Measurements from ENCODE around the gene KCTD3.

KCTD3 gene

GRCh38 chr1:215543191-215543606, 23.9 kb upstream of the KCTD3 start:
- no peak overlapping the region for H3K9ac ChIP-seq (ENCODE audit: low read depth, low read length)
- H3K36me3 ChIP-seq (ENCODE audit: insufficient read depth, low read length): no peaks in the 10 kb centered on the region
- no peaks in the 10 kb centered on the region for H3K4me1 ChIP-seq (ENCODE audit: insufficient read depth, low read length)
- no peaks in the 10 kb centered on the region for H3K9me3 ChIP-seq (ENCODE audit: control insufficient read depth, insufficient read depth, low read length)

DNA sequence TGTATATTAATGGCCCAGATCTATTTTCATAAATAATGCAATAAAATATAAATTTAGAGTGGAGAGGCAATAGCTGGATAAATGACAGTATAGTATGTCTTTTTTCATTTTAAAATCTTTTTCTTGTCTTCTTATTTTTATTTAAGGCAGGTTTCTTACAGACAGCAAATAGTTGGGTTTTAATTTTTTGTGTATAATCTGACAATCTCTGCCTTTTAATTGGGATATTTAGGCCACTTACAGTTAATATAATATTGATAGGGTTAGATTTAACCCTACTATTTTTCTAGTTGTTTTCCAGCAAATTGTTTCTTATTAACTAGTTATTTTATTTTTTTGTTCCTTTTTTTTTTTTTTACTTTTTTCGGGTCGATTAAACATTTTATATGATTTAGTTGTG, 23.3 kb upstream of the KCTD3 start:
- H3K36me3 ChIP-seq (ENCODE audit: insufficient read depth, low read length): no peaks in the 10 kb centered on the region
- no peaks in the 10 kb centered on the region for H3K9me3 ChIP-seq (ENCODE audit: control insufficient read depth, insufficient read depth, low read length)
- H3K4me1 ChIP-seq (ENCODE audit: insufficient read depth, low read length): no peaks in the 10 kb centered on the region
- H3K9ac ChIP-seq (ENCODE audit: low read depth, low read length): no peak overlapping the region

GRCh38 chr1:215544566-215544965, 22.5 kb upstream of the KCTD3 start:
- H3K36me3 ChIP-seq (ENCODE audit: insufficient read depth, low read length): no peaks in the 10 kb centered on the region
- no peak overlapping the region for H3K9ac ChIP-seq (ENCODE audit: low read depth, low read length)
- H3K4me1 ChIP-seq (ENCODE audit: insufficient read depth, low read length): no peaks in the 10 kb centered on the region
- no peaks in the 10 kb centered on the region for H3K9me3 ChIP-seq (ENCODE audit: control insufficient read depth, insufficient read depth, low read length)

- no peaks in the 10 kb centered on the region for H3K9me3 ChIP-seq (ENCODE audit: control insufficient read depth, insufficient read depth, low read length)
- H3K36me3 ChIP-seq (ENCODE audit: insufficient read depth, low read length): no peaks in the 10 kb centered on the region
- no peak overlapping the region for H3K9ac ChIP-seq (ENCODE audit: low read depth, low read length)
- no peaks in the 10 kb centered on the region for H3K4me1 ChIP-seq (ENCODE audit: insufficient read depth, low read length)
These were observed 22.0 kb upstream of the KCTD3 start for GRCh38 chr1:215545096-215545495.

- H3K4me1 ChIP-seq (ENCODE audit: insufficient read depth, low read length): no peaks in the 10 kb centered on the region
- no peak overlapping the region for H3K9ac ChIP-seq (ENCODE audit: low read depth, low read length)
- no peaks in the 10 kb centered on the region for H3K36me3 ChIP-seq (ENCODE audit: insufficient read depth, low read length)
- H3K9me3 ChIP-seq (ENCODE audit: control insufficient read depth, insufficient read depth, low read length): no peaks in the 10 kb centered on the region
These were observed 20.1 kb upstream of the KCTD3 start for GRCh38 chr1:215547011-215547410.

DNA sequence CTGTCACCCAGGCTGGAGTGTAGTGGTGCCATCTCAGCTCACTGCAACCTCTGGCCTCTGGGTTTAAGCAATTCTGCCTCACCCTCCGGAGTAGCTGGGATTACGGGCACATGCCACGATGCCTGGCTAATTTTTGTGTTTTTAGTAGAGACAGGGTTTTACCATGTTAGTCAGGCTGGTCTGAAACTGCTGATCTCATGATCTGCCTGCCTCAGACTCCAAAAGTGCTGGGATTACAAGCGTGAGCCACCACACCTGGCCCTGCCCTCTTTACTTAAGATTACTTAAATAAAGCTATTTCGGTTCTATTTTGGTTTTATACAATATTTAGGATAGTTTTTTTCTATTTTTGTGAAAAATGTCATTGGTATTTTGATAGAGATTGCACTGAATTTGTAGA, 15.3 kb upstream of the KCTD3 start:
- H3K9ac ChIP-seq (ENCODE audit: low read depth, low read length): no peak overlapping the region
- H3K4me1 ChIP-seq (ENCODE audit: insufficient read depth, low read length): no peaks in the 10 kb centered on the region
- H3K36me3 ChIP-seq (ENCODE audit: insufficient read depth, low read length): no peaks in the 10 kb centered on the region
- no peaks in the 10 kb centered on the region for H3K9me3 ChIP-seq (ENCODE audit: control insufficient read depth, insufficient read depth, low read length)

DNA sequence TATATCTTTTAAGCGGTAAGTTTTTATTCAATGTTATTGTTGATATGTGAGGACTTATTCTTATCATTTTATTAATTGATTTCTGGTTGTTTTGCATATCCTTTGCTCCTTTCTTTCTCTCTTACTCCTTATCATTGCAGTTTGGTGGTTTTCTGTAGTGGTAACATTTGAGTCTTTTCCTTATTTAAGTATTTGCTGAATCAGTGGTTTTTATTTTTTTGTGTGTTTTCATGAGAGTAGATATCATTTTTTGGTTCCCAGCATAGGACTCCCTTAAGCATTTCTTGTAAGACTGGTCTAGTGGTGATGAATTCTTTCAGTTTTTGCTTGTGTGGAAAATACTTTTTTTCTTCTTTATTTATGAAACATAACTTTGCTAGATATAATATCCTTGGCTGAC, 12.2 kb upstream of the KCTD3 start:
- Histone ChIP-seq H3K9me3 (ENCODE audit: control insufficient read depth, insufficient read depth, low read length) (no peaks in the 10 kb centered on the region), H3K9ac (ENCODE audit: low read depth, low read length) (no peak overlapping the region), H3K36me3 (ENCODE audit: insufficient read depth, low read length) (no peaks in the 10 kb centered on the region), H3K4me1 (ENCODE audit: insufficient read depth, low read length) (no peaks in the 10 kb centered on the region)

DNA sequence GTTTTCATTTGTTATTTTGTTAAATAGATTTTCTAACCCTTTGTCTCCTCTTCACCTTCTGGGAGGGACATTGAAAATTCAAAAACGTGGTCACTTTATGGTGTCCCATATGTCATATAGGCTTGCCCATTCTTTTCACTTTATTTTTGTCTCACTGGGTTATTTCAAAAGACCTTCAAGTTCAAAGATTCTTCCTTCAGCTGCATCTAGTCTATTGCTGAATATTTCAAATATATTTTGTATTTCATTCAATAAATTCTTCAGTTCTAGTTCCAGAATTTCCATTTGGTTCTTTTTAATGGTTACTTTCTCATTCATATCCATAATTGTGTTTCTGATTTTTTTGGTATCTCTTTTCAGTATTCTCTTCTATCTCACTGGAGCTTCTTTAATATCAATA, 11.6 kb upstream of the KCTD3 start:
- Histone ChIP-seq H3K4me1 (ENCODE audit: insufficient read depth, low read length) (no peaks in the 10 kb centered on the region), H3K36me3 (ENCODE audit: insufficient read depth, low read length) (no peaks in the 10 kb centered on the region), H3K9me3 (ENCODE audit: control insufficient read depth, insufficient read depth, low read length) (no peaks in the 10 kb centered on the region), H3K9ac (ENCODE audit: low read depth, low read length) (no peak overlapping the region)

GRCh38 chr1:215556996-215557395, 10.1 kb upstream of the KCTD3 start:
- no peaks in the 10 kb centered on the region for H3K36me3 ChIP-seq (ENCODE audit: insufficient read depth, low read length)
- H3K4me1 ChIP-seq (ENCODE audit: insufficient read depth, low read length): no peaks in the 10 kb centered on the region
- no peaks in the 10 kb centered on the region for H3K9me3 ChIP-seq (ENCODE audit: control insufficient read depth, insufficient read depth, low read length)
- no peak overlapping the region for H3K9ac ChIP-seq (ENCODE audit: low read depth, low read length)

GRCh38 chr1:215557504-215557903, 9.6 kb upstream of the KCTD3 start:
- Histone ChIP-seq H3K9me3 (ENCODE audit: control insufficient read depth, insufficient read depth, low read length) (no peaks in the 10 kb centered on the region), H3K9ac (ENCODE audit: low read depth, low read length) (no peak overlapping the region), H3K4me1 (ENCODE audit: insufficient read depth, low read length) (no peaks in the 10 kb centered on the region), H3K36me3 (ENCODE audit: insufficient read depth, low read length) (no peaks in the 10 kb centered on the region)

- Histone ChIP-seq H3K36me3 (ENCODE audit: insufficient read depth, low read length) (no peaks in the 10 kb centered on the region), H3K9me3 (ENCODE audit: control insufficient read depth, insufficient read depth, low read length) (no peaks in the 10 kb centered on the region), H3K9ac (ENCODE audit: low read depth, low read length) (no peak overlapping the region)
These were observed 9.0 kb upstream of the KCTD3 start for GRCh38 chr1:215557992-215558626.

DNA sequence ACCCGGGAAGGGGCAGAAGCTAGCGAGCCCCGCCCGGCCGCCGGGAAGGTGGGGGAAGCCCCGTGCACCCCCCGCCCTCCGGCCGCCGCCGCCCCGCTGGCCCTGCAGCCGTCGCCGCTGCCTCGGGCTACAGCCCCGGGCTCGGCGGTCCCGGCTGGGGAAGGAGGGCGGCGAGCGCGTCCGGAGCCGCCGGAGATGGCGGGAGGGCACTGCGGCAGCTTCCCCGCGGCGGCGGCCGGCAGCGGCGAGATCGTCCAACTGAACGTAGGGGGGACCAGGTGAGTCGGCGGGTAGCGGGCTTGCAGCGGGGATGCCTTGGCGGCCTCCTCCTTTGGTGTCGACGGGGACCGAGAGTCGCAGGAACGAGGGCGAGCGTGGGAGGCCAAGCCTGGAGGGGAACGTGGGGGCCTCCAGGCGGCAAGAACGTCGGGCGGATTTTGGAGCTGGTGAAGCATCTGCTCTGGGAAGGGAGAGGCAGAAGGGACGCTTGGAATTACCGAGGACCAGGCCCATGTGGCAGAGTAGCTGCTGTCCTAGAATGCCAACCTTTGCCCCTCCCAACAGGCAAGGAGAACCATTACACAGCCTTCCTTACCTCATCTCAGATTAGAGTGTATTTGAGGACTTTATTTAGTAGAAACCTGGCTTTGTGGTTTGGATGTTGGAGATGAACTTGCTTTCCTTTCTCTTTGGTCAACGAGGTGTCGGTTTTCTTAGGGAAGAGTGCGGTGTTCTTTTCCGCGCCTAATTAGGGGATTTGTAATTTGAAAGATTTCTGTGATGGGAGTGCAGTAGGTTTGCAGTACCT, 591 bp downstream of the KCTD3 start:
- Histone ChIP-seq H3K9ac (ENCODE audit: low read depth, low read length) (peak overlapping the region; percentile 64), H3K36me3 (ENCODE audit: insufficient read depth, low read length) (no peaks in the 10 kb centered on the region), H3K9me3 (ENCODE audit: control insufficient read depth, insufficient read depth, low read length) (no peaks in the 10 kb centered on the region), H3K4me1 (ENCODE audit: insufficient read depth, low read length) (peaks cover 8% of the 10 kb centered on the region; the same call in 1 of the 2 replicates)

More at GRCh38 chr1:215557992-215558626, 9.0 kb upstream of the KCTD3 start:
- no peaks in the 10 kb centered on the region for H3K4me1 ChIP-seq (ENCODE audit: insufficient read depth, low read length)

DNA sequence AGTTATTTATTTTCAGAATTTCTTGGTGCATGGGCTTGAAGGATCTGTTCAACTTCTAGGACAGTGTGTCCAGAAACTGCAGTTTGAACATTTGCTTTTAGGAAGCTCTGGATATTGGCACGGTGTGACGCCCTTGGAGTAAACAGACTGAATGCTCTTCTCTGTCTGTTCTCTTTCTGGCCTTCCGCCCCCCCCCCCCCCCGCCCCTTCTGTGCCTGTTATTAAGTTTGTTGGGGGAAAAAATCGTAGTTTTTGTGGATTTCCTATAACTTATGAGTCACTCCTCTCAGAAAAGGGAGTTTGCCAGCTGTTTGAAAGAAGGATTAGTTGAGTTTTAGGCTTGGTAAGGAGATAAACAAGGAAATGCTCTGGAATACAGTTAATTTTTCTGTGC, 1.2 kb downstream of the KCTD3 start:
- no peaks in the 10 kb centered on the region for H3K36me3 ChIP-seq (ENCODE audit: insufficient read depth, low read length)
- no peaks in the 10 kb centered on the region for H3K9me3 ChIP-seq (ENCODE audit: control insufficient read depth, insufficient read depth, low read length)
- H3K4me1 ChIP-seq (ENCODE audit: insufficient read depth, low read length): peaks cover 8% of the 10 kb centered on the region; the same call in 1 of the 2 replicates
- H3K9ac ChIP-seq (ENCODE audit: low read depth, low read length): peak overlapping the region; percentile 64

- Histone ChIP-seq H3K4me1 (ENCODE audit: insufficient read depth, low read length) (peaks cover 8% of the 10 kb centered on the region; the same call in 1 of the 2 replicates), H3K9me3 (ENCODE audit: control insufficient read depth, insufficient read depth, low read length) (no peaks in the 10 kb centered on the region), H3K36me3 (ENCODE audit: insufficient read depth, low read length) (no peaks in the 10 kb centered on the region), H3K9ac (ENCODE audit: low read depth, low read length) (no peak overlapping the region)
These were observed 3.1 kb downstream of the KCTD3 start for GRCh38 chr1:215569986-215570824.
